Gastroesophageal sphincter (tissue), 3 donors: ENCODE results near the gene ATRX.
"Not testable (repeated sequence)": the region's sequence is repeated elsewhere in the genome, so short reads cannot be mapped to it uniquely, and the experiment has no call there.

Experiments used
- CTCF ChIP-seq, 4 experiments: fragments of 200-600 bp in 2 of 4; fragments of 450-650 bp in 2 of 4; sonication (generic) in 1 of 4; IDR thresholded peaks; one replicate each; pipeline ENCODE4 v1.5.1; 2017 to 2019; ENCODE audit warnings: antibody characterized with exemption in 4 of 4, mild to moderate bottlenecking in 2 of 4, moderate library complexity in 2 of 4
- EP300 ChIP-seq: sonication (generic); formaldehyde crosslinking; IDR thresholded peaks from one replicate; pipeline ENCODE4 v1.6.1; 2017; ENCODE audit warnings: antibody characterized with exemption, mild to moderate bottlenecking
- POLR2A ChIP-seq, 2 donors: fragments of 450-650 bp; IDR thresholded peaks; one replicate each; pipeline ENCODE4 v1.6.1; 2017; ENCODE audit warnings: antibody characterized with exemption in 2 of 2, mild to moderate bottlenecking in 2 of 2, moderate library complexity in 1 of 2
- POLR2AphosphoS5 ChIP-seq: sonication (generic); formaldehyde crosslinking; IDR thresholded peaks from one replicate; pipeline ENCODE4 v1.6.1; 2017; ENCODE audit warnings: antibody characterized with exemption

- TF ChIP-seq CTCF (IDR thresholded peaks at IDR 0.05); POLR2A (IDR thresholded peaks at IDR 0.05); EP300; POLR2AphosphoS5: not testable (repeated sequence)
These were observed 246.2 kb downstream of the ATRX start for GRCh38 chrX:77539778-77540177.
